HG03175 (cell line): Measurements from ENCODE around the gene HOTAIR.

Experiments
- ATAC-seq: cut with Tn5 transposase; IDR thresholded peaks from one replicate; pipeline ENCODE4 v1.9.1; 2021; ENCODE audit warnings: mild to moderate bottlenecking, moderate library complexity; ENCODE audit not compliant: unreplicated experiment

HOTAIR gene

GRCh38 chr12:53974084-53975063, at the start of gene HOTAIR:
Gene HOTAIR (minus strand): TSS chr12:53974954.
- ATAC-seq = peak; percentile 51

GRCh38 chr12:54024127-54024526, 49.4 kb upstream of the HOTAIR start:
- ATAC-seq = no peak

DNA sequence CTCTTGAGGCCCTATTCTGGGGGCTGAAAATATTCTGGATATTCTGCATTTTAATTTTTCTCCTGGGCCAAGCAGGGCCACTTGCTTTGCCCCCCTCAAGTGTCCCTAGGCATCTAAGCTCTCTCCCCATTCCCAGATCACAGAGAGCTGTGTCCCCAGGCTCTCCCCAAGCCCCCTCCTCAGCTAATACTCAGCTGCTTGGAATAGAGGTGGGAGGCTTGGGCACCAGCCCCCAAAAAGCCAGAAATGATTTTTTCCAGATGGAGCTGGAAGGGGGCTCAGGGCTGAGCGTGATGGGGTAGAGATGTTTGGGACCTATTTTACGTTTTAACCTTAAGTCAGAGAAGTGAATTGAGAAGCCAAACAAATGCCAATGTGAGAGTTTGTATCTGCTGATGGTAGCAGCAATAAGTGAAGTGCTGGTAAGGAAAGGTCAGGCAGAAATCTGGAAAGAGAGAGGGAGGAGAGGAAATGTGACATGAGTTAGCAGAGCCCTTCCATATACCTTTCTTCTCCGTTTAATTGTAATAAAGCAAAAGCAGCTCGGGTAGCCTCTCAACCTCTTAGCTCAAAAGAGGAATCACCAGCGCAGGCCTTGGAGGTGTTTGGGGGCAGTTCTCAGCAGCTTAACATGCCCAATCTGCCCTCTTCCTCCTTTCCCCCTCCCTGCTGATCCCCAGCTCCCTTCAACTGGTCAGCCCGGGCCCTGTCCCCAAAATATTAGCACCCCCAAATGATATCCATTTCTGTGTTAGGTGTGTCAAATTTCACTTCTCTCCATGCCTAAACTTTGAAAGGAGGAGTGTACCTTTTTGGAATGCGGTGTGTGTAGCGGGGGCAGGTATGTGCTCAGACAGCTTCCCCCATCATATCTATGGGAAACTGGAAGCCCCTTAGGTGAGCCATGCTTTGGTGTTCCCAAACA, 48.5 kb upstream of the HOTAIR start:
- ATAC-seq = no peak

- no peak for ATAC-seq
Measured at GRCh38 chr12:54021432-54022013, 46.8 kb upstream of the HOTAIR start.

- no peak for ATAC-seq
Measured at GRCh38 chr12:54020591-54021405, 46.0 kb upstream of the HOTAIR start.

GRCh38 chr12:54019924-54020590, 45.3 kb upstream of the HOTAIR start:
- ATAC-seq = no peak

- no peak for ATAC-seq
Measured at GRCh38 chr12:54019091-54019811, 44.5 kb upstream of the HOTAIR start.

GRCh38 chr12:54018468-54018984, 43.8 kb upstream of the HOTAIR start:
- no peak for ATAC-seq

DNA sequence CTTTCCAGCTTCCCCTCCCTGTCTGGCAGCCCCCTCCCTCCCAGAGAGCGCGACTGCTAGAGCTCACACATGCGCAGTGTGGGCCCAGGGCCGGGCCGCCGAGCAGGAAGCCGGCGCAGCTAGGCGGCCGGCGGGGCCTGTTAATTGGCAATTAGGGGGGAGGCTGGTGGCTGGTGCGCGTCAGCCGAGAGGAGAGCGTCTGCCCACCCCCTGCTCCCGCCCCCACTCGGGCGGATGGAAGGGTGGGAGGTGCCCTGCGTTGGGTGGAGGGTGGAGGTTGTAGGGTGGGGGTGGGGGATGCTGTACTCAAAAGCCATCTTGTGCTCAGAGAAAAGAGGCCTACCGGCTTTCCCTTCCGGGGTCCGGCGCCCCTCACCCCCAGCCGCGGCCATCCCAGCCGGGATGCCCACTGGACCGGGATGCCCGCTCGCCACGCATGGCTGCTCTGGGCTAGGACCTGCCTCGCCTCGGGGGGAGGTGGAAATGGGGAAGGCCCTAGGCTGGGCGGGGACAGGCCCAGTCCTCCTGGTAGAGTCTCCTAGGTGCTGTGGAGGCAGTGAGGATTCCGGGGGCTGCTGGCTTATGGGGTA, 43.2 kb upstream of the HOTAIR start:
- ATAC-seq = peak; percentile 80

GRCh38 chr12:54017027-54017788, 42.5 kb upstream of the HOTAIR start:
- ATAC-seq = peak; percentile 42

GRCh38 chr12:54016478-54016964, 41.8 kb upstream of the HOTAIR start:
- ATAC-seq = no peak

- ATAC-seq = no peak
Measured at GRCh38 chr12:54016051-54016450, 41.3 kb upstream of the HOTAIR start.

GRCh38 chr12:54015018-54015931, 40.5 kb upstream of the HOTAIR start:
- no peak for ATAC-seq

DNA sequence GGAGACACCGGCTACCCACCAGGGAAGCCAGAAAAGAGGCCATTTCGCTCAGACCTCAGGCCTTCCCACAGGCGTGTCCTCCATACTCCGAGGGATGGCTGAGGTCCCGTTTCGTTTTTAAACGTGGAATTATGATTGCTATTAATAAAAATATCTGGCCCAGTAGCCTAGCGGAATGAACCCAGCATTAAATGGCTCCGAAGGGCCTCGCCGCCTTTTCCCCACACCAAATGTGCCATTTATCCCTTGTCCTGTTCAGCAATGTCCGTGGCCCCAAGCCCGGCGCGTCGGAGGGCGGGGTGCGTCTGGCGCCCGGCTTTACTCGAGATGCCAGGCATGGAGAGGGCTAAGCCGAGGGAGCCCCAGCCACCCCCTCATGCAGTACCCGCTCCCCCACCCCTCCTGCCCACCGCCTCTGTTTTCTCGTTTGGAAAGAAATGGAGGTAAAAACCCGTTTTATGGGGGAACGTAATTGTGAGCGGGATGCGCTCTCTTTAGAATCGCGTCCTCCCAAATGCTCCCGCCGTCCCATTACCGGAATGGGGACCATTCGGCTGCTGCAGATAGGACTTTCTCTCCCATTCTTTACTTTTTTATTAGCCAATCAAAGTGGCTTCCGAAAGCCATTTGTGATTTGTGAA, 39.7 kb upstream of the HOTAIR start:
- no peak for ATAC-seq

DNA sequence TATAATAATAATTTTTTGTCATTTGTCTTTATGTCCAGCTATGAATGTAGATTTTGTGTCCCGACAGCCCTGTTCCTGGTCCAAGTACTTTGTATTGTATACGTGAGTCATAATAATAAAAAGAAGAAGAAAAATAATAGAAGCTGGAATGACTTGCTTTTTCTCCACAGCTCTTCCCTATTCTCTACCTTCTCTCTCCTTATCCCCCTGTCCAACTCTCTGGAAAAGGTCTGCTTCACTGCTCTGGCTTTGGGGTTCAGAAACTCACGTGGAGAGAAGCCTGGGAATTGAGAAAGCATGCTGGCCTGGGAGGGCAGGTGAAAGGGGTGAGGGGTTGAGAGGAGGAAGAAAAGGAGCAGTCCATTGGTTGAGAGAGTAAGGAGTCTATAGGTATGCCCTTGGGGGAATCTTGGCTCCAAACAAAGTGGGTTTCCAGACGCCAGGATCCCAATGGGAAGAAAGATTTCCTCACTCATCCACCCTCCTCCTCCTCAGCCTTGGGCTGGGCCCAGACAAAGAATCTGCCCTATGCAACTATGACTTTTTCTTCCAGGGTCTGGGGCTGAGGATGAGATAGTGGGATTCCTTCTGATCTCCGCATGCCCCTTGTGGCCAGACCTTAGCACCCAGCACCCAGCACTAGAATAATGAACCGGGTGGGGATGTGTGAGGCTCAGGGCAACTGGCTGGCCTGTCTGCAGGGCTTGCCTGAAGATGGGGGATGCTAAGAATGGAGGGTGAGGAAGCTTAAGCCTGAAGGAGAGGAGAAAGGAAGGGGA, 38.1 kb upstream of the HOTAIR start:
- no peak for ATAC-seq
